Measurements from ENCODE around the gene CEP131.

- TF ChIP-seq, protein P1, sequence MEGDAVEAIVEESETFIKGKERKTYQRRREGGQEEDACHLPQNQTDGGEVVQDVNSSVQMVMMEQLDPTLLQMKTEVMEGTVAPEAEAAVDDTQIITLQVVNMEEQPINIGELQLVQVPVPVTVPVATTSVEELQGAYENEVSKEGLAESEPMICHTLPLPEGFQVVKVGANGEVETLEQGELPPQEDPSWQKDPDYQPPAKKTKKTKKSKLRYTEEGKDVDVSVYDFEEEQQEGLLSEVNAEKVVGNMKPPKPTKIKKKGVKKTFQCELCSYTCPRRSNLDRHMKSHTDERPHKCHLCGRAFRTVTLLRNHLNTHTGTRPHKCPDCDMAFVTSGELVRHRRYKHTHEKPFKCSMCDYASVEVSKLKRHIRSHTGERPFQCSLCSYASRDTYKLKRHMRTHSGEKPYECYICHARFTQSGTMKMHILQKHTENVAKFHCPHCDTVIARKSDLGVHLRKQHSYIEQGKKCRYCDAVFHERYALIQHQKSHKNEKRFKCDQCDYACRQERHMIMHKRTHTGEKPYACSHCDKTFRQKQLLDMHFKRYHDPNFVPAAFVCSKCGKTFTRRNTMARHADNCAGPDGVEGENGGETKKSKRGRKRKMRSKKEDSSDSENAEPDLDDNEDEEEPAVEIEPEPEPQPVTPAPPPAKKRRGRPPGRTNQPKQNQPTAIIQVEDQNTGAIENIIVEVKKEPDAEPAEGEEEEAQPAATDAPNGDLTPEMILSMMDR (IDR thresholded peaks at IDR 0.05), result no peak
- TF ChIP-seq POLR2A (IDR thresholded peaks at IDR 0.05), result no peak
These were observed 34.3 kb downstream of the CEP131 start for GRCh38 chr17:81188491-81188840.
